MG63 (cell line): ENCODE data around the gene ALG8. TPM values are rescaled to one million over a fixed set of nuclear protein-coding genes. Genes with fewer than 3 reads are reported as not detected.
"Not testable (repeated sequence)": the region's sequence is repeated elsewhere in the genome, so short reads cannot be mapped to it uniquely, and the experiment has no call there.

Experiments
- DNase-seq: peaks from one replicate; pipeline ENCODE4 v3.0.0-alpha.2; 2020
- H3K27me3 ChIP-seq: fragments of 250-450 bp; sonication (Bioruptor Pico); 2 replicates; pipeline ENCODE4 v1.5.1; 2020; ENCODE audit warnings: mild to moderate bottlenecking, moderate library complexity
- H3K36me3 ChIP-seq: fragments of 250-450 bp; sonication (Bioruptor Pico); 2 replicates; pipeline ENCODE4 v1.5.1; 2020; ENCODE audit warnings: mild to moderate bottlenecking, moderate library complexity
- H3K4me3 ChIP-seq: fragments of 250-450 bp; sonication (Bioruptor Pico); 2 replicates; pipeline ENCODE4 v1.5.1; 2020; ENCODE audit warnings: mild to moderate bottlenecking, moderate library complexity
- H3K9me3 ChIP-seq: fragments of 250-450 bp; sonication (Bioruptor Pico); 2 replicates; pipeline ENCODE4 v1.5.1; 2020; ENCODE audit warnings: mild to moderate bottlenecking, moderate library complexity
- total RNA-seq: library from RNA; depleted of rRNA; stranded (reverse); fragments of >200 nt; shearing (Covaris generic); gene quantifications from 2 replicates; pipeline ENCODE4 v1.2.3, GENCODE V29; 2014; ENCODE audit warnings: low replicate concordance; rRNA removed

Gene ALG8
- total RNA-seq, result 33.6 and 110 TPM in 2 replicates

DNA sequence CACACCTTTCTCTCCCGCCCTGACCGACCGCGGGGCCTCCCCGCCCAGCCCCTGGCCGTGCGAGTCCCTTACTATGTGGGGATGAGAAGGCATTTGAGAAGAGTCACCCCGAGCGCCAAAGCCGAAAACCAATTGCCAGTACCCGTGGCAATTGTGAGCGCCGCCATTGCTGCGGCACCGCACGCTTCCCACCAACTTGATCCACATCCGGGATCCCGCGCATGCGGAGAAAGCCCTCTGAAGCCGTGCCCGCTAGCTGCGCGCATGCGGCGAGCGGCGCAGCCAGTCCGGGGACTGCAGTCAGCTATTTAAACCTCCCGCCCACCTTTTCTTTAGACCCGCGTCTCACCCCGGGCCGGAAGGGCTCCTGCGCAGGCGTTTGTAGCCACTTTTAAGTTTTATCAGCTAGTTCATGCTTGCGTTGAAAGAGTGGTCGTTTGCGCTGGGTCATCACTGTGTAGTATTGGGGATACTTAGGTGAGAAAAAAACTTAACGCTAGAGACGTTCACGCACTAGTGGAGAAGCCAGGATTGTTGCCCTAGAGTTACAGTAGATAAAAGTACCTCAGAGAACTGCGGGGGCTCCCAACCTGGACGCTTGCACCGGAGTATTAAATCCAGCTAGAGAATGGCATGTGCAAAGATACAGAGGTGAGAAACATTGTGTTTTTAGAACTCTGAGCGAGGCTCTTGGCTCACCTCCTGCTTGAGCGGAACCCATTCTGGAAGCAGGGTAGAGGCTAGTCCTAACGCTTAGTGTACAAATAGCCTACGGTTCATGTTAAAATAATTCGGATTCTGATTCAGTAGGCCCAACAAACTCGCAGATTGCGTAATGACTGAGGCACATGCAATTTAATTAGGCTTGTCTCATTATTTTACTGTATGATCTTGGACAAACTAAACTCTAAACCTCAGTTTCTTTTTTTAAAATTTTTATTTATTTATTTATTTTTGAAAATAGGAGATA is at the start of gene ALG8:
ALG8 (minus strand) TSS at position 205 of the 970 bp plus-strand sequence; CDS start at position 167, 38 bp downstream.
- H3K9me3 ChIP-seq, result no peaks in the 10 kb centered on the region
- DNase-seq, result peak; percentile 94
- peaks cover 14% of the 10 kb centered on the region for H3K36me3 ChIP-seq
- peak within 1 kb of the TSS; percentile 95 for H3K4me3 ChIP-seq
- H3K27me3 ChIP-seq, result no peaks in the 10 kb centered on the region

GRCh38 chr11:78188286-78189173 is 49.1 kb upstream of the ALG8 start, which contains the start of the genes KCTD21 and USP35:
KCTD21 (minus strand) TSS chr11:78188626; CDS start chr11:78174554, 14,072 bp downstream.
USP35 (plus strand) TSS chr11:78188919; CDS start chr11:78196246, 7,327 bp downstream.
- no peaks in the 10 kb centered on the region; the same call in 1 of the 2 replicates for H3K36me3 ChIP-seq
- no peaks in the 10 kb centered on the region for H3K9me3 ChIP-seq
- H3K27me3 ChIP-seq, result no peaks in the 10 kb centered on the region
- DNase-seq, result peak; percentile 98
- peak within 1 kb of the TSS; percentile 94 for H3K4me3 ChIP-seq

DNA sequence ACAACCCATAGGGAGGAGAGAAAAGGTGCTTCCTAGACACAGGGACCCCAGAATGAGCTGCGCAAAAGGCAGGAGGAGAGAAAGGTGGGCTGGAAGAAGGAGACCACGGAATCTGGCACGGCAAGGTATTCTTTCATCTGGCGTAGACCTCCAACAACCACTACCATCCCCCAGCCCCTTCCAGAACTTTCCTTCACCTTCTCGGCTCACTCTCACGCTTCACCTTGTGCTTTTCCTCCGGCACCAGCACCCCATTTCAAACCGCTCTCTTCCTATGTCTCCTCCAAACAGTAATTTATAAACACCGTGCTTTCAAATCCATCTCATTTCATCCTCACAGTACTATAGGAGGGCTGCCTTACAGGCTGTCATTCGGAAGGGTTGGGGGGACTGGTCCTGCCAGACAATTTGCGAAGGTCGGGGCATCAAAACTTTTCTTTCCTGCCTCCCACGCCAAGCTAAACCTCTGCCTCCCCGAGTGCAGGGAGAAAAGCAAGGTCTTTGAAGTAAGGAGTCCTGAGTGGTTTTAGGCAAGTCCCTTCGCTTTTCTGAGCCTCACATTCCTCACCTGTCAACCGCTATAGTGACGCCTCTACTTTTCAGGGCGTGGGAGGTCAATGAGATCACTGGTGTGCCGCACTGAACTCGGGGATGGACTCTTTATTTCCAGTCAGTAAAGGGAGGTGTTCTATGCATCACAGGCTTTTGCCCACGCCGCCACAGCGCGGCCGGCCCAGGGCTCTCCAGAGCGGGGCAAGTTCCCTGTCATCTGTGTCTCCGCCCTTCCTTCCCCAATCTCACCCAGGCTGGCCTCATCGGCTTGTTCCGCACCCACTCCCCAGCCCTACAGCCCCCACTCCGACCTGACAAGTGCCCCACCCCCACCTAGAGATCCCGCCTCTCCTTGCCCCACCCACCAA is 48.2 kb upstream of the ALG8 start:
- Histone ChIP-seq H3K27me3 (no peaks in the 10 kb centered on the region), H3K9me3 (no peaks in the 10 kb centered on the region), H3K4me3 (peak overlapping the region; percentile 94), H3K36me3 (no peaks in the 10 kb centered on the region; the same call in 1 of the 2 replicates)
- DNase-seq, result no peak

DNA sequence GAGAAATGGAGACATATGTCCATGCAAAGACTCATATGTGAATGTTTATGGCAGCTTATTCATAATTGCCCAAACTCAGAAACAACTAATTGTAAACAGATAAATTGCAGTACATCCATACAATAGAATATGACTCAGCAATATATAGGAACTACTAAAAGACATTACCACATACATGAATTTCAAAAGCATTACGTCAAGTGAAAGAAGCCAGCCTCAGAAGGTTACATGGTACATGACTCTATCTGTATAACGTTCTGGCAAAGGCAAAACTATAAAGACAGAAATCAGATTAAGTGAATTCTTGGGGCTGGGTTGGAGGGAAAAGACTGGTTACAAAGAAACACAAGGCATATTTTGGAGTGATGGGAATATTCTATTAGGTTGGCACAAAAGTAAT is 41.8 kb upstream of the ALG8 start:
- Histone ChIP-seq H3K4me3 (no peak overlapping the region), H3K36me3 (peaks cover 4% of the 10 kb centered on the region; the same call in 1 of the 2 replicates), H3K27me3 (no peaks in the 10 kb centered on the region), H3K9me3 (no peaks in the 10 kb centered on the region)
- no peak for DNase-seq

GRCh38 chr11:78180751-78181150 is 41.3 kb upstream of the ALG8 start:
- H3K9me3 ChIP-seq, result no peaks in the 10 kb centered on the region
- no peaks in the 10 kb centered on the region for H3K27me3 ChIP-seq
- H3K36me3 ChIP-seq, result peaks cover 4% of the 10 kb centered on the region; the same call in 1 of the 2 replicates
- no peak overlapping the region for H3K4me3 ChIP-seq
- no peak for DNase-seq

GRCh38 chr11:78179459-78180071 is 40.1 kb upstream of the ALG8 start:
- Histone ChIP-seq H3K36me3 (peaks cover 4% of the 10 kb centered on the region; the same call in 1 of the 2 replicates), H3K4me3 (no peak overlapping the region), H3K9me3 (no peaks in the 10 kb centered on the region), H3K27me3 (no peaks in the 10 kb centered on the region)
- DNase-seq, result no peak

- H3K36me3 ChIP-seq, result peaks cover 4% of the 10 kb centered on the region; the same call in 1 of the 2 replicates
- DNase-seq, result no peak
- H3K27me3 ChIP-seq, result no peaks in the 10 kb centered on the region
- no peaks in the 10 kb centered on the region for H3K9me3 ChIP-seq
- H3K4me3 ChIP-seq, result no peak overlapping the region
These were observed 37.8 kb upstream of the ALG8 start for GRCh38 chr11:78177216-78177615.

GRCh38 chr11:78176605-78177141 is 37.2 kb upstream of the ALG8 start:
- no peaks in the 10 kb centered on the region for H3K9me3 ChIP-seq
- H3K27me3 ChIP-seq, result no peaks in the 10 kb centered on the region
- H3K4me3 ChIP-seq, result no peak overlapping the region
- H3K36me3 ChIP-seq, result peaks cover 2% of the 10 kb centered on the region; the same call in 1 of the 2 replicates
- DNase-seq, result no peak

- not testable (repeated sequence) for H3K4me3 ChIP-seq, H3K36me3 ChIP-seq, H3K27me3 ChIP-seq, DNase-seq, H3K9me3 ChIP-seq
These were observed 36.4 kb upstream of the ALG8 start for GRCh38 chr11:78175862-78176261.

DNA sequence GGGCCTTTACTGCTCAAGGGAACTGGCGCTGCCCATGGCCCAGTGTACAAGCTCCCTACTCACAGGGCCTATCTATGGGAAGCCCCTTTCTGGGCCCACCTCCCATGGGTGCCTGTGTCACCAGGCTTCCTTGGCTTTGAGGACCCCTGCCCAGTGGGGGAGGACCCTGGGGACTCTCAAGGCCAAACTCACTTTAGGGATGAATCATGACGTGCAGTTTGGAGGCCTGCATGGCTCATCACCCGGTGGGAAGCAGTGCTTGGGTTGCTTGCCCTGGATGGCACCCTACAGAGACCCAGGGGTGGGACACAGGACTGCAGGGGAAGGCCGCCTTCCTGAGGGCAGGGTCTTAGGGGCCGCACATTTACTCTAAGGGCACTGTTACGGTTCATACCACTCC is 32.5 kb upstream of the ALG8 start:
- DNase-seq, result no peak
- H3K4me3 ChIP-seq, result no peak overlapping the region
- H3K27me3 ChIP-seq, result no peaks in the 10 kb centered on the region
- no peaks in the 10 kb centered on the region for H3K9me3 ChIP-seq
- H3K36me3 ChIP-seq, result peaks cover 3% of the 10 kb centered on the region; the same call in 1 of the 2 replicates

GRCh38 chr11:78170874-78171549 is 31.6 kb upstream of the ALG8 start:
- no peak for DNase-seq
- Histone ChIP-seq H3K27me3 (no peaks in the 10 kb centered on the region), H3K9me3 (no peaks in the 10 kb centered on the region), H3K4me3 (no peak overlapping the region), H3K36me3 (peaks cover 3% of the 10 kb centered on the region; the same call in 1 of the 2 replicates)

DNA sequence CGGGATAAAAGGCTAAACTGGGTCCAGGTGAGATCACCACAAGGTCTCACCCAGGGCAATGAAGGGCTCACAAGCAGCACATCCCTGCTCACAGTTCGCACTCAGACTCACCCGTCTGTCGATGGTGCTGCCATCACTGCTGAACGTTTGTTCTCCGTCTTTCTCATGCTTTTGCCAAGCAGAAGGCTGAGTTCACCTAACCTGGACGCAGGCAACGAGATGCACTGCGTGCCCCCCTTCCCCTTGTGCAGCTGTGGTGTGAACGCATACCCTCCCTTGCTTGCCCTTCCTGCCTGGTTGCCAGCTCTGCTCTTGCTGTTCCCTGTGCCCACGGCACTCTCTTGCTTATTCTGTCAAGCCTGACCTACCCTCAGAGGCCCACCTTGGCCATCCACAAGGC is 31.0 kb upstream of the ALG8 start:
- peaks cover 3% of the 10 kb centered on the region; the same call in 1 of the 2 replicates for H3K36me3 ChIP-seq
- H3K9me3 ChIP-seq, result no peaks in the 10 kb centered on the region
- no peak overlapping the region for H3K4me3 ChIP-seq
- no peaks in the 10 kb centered on the region for H3K27me3 ChIP-seq
- no peak for DNase-seq

DNA sequence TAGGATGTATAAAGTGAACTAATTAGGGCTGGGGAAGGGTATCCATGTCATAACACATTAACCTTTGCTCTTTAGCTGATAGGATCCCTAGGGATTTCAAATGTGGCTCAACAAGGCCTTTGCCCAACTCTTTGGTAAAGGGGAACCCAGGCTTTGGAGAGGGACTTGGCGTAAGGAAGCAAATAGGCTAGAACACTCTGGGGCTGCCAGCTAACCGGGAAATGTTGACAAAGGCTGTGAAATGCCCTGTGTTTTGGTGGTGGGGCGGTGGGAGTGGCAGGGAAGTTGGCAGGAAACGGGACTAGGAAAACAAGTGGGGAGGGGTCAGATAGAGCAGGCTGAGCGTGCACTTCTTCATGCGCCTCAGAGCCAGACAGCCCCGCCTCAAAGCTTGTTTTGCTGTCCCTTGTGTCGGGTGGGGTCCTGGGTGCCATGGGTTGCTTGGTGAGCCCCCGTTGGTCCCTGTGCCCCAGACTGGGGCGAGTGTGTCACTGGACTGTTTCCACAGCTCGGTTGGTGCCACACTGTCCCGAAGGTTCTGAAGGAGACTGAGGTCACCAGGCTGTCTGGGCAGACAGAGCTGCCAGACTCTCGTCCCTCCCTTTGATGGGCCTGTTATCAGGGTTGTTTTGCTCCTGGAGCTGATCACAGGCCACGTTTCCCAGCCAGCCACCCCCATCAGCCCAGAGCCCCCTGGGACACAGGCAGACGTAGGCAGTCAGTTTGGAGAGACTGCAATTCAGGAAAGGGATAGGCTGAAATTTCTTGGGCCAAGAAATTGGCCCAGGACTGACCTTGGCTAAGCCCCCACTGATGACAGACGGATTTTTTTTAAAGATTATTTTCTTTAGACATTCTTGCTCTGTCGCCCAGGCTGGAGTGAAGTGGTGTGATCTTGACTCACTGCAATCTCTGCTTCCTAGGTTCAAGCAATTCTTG is 29.4 kb upstream of the ALG8 start:
- no peak overlapping the region for H3K4me3 ChIP-seq
- no peaks in the 10 kb centered on the region for H3K27me3 ChIP-seq
- H3K36me3 ChIP-seq, result peaks cover 3% of the 10 kb centered on the region; the same call in 1 of the 2 replicates
- H3K9me3 ChIP-seq, result no peaks in the 10 kb centered on the region; the same call in 1 of the 2 replicates
- peak; percentile 92 for DNase-seq
